Erythroblast (primary cell): ENCODE results near the gene CNGA1.

Experiments
- GATA1 ChIP-seq: IDR thresholded peaks from 2 replicates; pipeline ENCODE4 v1.6.1; 2011; ENCODE audit warnings: low read depth, mild to moderate bottlenecking, control low read depth, low read length, moderate library complexity
- POLR2A ChIP-seq: IDR thresholded peaks from 2 replicates; pipeline ENCODE4 v1.6.1; 2011; ENCODE audit warnings: mild to moderate bottlenecking, low read length

DNA sequence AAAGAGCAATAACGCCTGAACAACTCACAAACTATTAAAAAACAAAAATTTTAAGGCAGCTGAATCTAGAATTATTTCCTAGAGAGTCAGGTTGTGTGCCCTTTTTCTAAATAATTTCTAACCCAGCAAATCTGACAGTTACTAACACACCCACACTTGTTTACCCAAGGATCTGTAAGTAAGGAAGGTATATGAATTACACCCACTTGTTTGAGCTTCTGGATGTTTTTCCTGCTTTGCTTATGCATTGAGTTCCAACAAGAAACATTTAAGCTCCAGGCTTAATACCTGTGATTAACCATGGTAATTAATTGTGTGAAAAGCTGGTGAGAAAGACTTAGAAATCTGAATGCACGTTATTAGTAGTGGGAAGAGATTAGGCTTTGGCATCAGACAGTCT is 1.6 kb upstream of the CNGA1 start:
- TF ChIP-seq POLR2A (no peak), GATA1 (no peak)
